AG09319 (cell line): ENCODE results near the gene EYS.

Source experiments
- DNase-seq: peaks from one replicate; pipeline ENCODE4 v3.0.0-alpha.2; 2010; ENCODE audit warnings: low read depth; ENCODE audit errors: extremely low read depth
- TF ChIP-seq, protein P1 (sequence below): IDR thresholded peaks from 2 replicates; pipeline ENCODE4 v1.5.1; 2011; ENCODE audit warnings: low read depth, mild to moderate bottlenecking, inconsistent platforms, low read length, moderate library complexity

EYS gene

DNA sequence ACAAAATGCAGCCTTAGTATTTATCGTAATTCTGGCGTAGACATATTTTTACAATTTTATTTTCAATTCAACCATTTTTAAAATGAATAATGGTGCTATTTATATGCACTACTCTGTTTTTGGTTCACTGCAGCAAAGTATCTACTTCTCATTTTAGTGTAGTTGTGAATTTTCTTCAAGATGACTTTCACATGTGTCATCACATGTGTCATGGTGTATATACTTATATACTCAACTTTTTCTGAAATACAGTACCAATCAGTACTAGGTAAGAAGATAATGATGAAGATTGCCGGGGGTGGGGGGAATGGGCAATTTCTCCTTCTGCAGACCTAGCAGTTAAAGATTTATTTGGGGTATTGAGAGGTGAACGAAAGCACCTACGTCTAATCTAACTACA lies 1436.9 kb downstream of the EYS start:
- TF ChIP-seq, protein P1, sequence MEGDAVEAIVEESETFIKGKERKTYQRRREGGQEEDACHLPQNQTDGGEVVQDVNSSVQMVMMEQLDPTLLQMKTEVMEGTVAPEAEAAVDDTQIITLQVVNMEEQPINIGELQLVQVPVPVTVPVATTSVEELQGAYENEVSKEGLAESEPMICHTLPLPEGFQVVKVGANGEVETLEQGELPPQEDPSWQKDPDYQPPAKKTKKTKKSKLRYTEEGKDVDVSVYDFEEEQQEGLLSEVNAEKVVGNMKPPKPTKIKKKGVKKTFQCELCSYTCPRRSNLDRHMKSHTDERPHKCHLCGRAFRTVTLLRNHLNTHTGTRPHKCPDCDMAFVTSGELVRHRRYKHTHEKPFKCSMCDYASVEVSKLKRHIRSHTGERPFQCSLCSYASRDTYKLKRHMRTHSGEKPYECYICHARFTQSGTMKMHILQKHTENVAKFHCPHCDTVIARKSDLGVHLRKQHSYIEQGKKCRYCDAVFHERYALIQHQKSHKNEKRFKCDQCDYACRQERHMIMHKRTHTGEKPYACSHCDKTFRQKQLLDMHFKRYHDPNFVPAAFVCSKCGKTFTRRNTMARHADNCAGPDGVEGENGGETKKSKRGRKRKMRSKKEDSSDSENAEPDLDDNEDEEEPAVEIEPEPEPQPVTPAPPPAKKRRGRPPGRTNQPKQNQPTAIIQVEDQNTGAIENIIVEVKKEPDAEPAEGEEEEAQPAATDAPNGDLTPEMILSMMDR: no peak
- no peak for DNase-seq

DNA sequence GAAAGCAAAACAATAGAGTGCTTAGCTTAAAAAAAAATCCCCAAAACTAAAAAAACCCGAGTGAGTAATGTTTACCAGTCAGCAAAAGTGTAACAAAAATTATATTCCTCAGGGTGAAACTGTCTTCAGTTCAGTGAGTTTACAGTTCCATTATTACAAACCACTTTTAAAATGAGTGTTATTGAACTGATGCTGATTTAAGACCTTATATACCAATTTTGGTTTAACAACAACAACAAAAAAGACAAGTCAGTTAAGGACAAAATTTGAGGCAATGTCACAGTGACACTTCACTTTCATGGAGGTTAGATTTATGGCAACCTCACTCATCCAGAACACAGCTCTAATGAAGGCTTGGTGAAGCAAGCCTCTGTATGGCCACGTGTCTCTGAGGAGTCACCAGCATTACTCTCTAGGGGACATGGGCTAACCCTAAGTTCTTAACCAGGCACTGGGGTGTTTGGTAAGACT lies 1440.6 kb downstream of the EYS start:
- TF ChIP-seq, protein P1: no peak
- DNase-seq: no peak

DNA sequence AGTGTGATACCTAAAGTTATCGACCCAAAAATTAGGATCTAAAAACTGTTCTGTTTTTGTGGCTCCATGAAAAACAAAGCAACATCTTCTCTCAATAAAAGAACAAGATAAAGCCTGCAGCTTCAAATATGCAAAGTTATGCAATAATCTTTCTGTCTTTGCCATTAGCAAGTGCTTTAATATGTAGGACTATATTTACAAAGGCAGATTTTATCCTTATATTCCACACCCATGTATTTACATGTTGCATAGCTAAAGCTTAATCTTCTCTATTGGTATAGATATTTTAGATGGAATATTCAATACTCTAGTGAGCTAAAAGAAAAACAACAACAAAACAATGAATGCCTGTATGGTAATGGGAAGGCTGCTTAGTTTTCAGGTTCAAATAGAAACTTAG lies 1443.2 kb downstream of the EYS start:
- no peak for DNase-seq
- TF ChIP-seq, protein P1: no peak

DNA sequence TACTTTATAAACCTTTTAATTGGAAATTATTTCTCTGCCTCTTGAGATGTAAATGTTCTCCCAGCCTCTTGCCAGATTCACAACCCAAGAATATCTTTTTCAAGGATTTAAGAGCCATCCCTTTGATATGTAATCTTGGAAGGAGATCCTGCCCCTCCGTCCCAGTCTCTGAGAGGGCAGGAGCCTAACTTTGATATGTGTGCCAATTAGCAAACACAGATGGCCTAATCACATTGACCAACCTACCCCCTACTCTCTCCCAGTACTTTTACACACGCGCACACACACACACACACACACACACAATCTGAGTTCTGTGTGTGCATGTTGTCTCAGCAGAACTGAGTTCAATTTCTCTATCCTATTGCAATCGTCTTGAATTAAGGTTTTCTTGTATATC lies 1447.7 kb downstream of the EYS start:
- TF ChIP-seq, protein P1: no peak
- DNase-seq: no peak

DNA sequence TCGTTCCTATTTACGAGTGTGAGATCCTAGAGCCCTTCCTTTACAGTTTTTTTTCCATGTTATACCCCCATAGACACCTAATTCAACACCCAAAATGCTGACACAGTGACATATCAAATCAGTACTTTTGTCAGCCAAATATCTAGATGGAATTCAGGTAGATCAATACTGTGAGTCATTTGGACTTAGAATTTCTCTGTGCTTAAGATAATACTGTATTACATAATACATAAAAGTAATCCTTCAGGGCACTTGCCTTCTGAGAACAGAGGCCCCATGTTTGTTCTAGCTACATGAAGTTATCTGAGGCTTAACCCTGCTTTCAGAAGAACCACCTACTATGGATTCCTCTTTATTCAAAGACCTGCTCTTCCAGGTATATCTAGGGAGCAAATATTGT lies 1448.3 kb downstream of the EYS start:
- TF ChIP-seq, protein P1: no peak
- DNase-seq: no peak

DNA sequence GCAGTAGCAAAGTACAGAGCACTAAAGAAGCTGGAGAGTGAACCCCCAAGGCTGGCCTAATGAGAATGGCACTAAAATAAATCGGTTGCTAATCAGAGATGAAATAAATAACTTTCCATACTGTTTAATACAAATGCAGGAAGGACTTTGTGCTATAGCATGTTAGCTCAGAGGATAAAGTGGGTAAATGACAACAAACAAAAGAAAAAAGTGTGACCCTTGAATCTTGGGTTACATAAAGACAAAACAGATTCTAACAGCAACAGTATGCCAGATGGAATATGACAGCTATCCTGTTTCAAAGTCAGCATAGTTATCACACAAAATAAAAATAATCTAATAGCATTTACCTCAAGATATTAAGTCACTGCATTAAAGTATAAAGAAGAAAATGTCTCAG lies 1448.7 kb downstream of the EYS start:
- no peak for DNase-seq
- TF ChIP-seq, protein P1: no peak

DNA sequence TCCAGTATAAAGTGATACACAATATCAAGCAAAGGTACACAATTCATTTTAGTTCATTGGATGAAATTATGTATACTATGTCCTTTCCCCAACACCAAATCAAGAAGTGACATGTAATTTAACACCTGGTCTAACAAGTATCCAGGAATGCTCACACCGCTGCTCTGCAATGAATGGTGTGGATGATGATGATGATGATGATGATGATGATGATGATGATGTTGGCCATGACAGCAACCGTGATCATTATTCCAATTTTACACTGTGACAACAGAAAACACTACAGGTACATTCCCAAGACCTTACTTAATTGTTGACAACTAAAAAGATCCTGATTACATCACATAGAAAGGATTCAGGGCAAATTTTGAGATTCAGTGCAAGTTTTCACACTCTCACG lies 1449.4 kb downstream of the EYS start:
- TF ChIP-seq, protein P1: no peak
- DNase-seq: no peak

DNA sequence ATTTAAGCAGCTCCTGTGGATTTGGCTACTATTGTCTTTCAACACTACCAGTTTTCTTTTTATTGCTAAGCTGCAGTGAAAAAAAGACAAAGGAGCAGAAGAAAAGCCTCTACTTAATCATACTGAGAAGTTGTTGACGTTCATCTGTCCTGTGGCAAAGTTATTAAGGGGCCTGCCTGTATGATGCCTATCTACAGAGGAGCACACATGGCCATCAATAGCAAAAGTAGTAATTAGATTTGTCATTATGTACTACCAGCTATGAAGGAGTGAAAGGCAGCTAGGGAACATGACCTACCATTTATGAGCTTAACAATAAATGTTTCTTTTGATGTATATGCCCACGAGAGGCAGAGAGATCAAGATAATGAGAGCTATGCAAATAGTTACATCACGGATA lies 1450.5 kb downstream of the EYS start:
- no peak for DNase-seq
- TF ChIP-seq, protein P1: no peak
